Caco-2 (cell line): ENCODE measurements around the gene TMEM95. TPM values are rescaled to one million over a fixed set of nuclear protein-coding genes. Genes with fewer than 3 reads are reported as not detected.

Experiments used
- BruUV-seq: library from RNA; stranded (reverse); fragments of 400-500 nt; replicated peaks from 2 replicates; lab custom pipeline; 2021; lab: Mats Ljungman, UMichigan
- CTCF ChIA-PET: fragments of 300-600 bp; sonication (Branson Sonifier 250); formaldehyde crosslinking; loops from one replicate; lab custom pipeline; 2022; ENCODE audit warnings: antibody characterized with exemption; lab: Charles Lee
- POLR2A ChIA-PET: fragments of 300-600 bp; sonication (Branson Sonifier 250); formaldehyde crosslinking; loops from one replicate; lab custom pipeline; 2022; ENCODE audit warnings: antibody characterized with exemption; lab: Charles Lee
- DNase-seq, 2 experiments: peaks; one replicate each; pipeline versions ENCODE4 v3.0.0 to v3.0.0-alpha.2; 2020 to 2022
- H3K27me3 ChIP-seq: replicated peaks from 2 replicates; pipeline ENCODE4 v1.6.0; 2011; ENCODE audit warnings: low read length; ENCODE audit not compliant: control insufficient read depth, insufficient read depth
- H3K36me3 ChIP-seq: 2 replicates; pipeline ENCODE4 v1.5.1; 2011; ENCODE audit warnings: low read length; ENCODE audit not compliant: control insufficient read depth, insufficient read depth
- H3K4me1 ChIP-seq: fragments of 250-450 bp; sonication (Bioruptor Pico); 2 replicates; pipeline ENCODE4 v1.5.1; 2020; ENCODE audit warnings: mild to moderate bottlenecking
- H3K4me3 ChIP-seq: 2 replicates; pipeline ENCODE4 v1.5.1; 2011; ENCODE audit warnings: low read depth, mild to moderate bottlenecking, control low read depth, low read length
- H3K9me3 ChIP-seq: fragments of 250-450 bp; sonication (Bioruptor Pico); 2 replicates; pipeline ENCODE4 v1.5.1; 2020; ENCODE audit warnings: mild to moderate bottlenecking, moderate library complexity
- H3K27ac Mint-ChIP-seq: one replicate; pipeline ENCODE4 v1.8.0; 2022; ENCODE audit warnings: mixed read lengths; ENCODE audit not compliant: unreplicated experiment
- H3K27me3 Mint-ChIP-seq: one replicate; pipeline ENCODE4 v1.8.0; 2022; ENCODE audit warnings: mixed read lengths; ENCODE audit not compliant: insufficient read depth, unreplicated experiment
- H3K36me3 Mint-ChIP-seq: one replicate; pipeline ENCODE4 v1.8.0; 2022; ENCODE audit warnings: mild to moderate bottlenecking, mixed read lengths; ENCODE audit not compliant: insufficient read depth, unreplicated experiment
- H3K4me1 Mint-ChIP-seq: one replicate; pipeline ENCODE4 v1.8.0; 2022; ENCODE audit warnings: low read depth, mixed read lengths; ENCODE audit not compliant: unreplicated experiment
- H3K4me3 Mint-ChIP-seq: one replicate; pipeline ENCODE4 v1.8.0; 2022; ENCODE audit warnings: mild to moderate bottlenecking, moderate library complexity, mixed read lengths; ENCODE audit not compliant: unreplicated experiment
- H3K9me3 Mint-ChIP-seq: one replicate; pipeline ENCODE4 v1.8.0; 2022; ENCODE audit warnings: mixed read lengths; ENCODE audit not compliant: unreplicated experiment
- CTCF ChIP-seq, 2 experiments: fragments of 200-600 bp in 1 of 2; IDR thresholded peaks; 1 replicate in 1 of 2; 2 replicates in 1 of 2; pipeline versions ENCODE4 v1.5.1 to v1.8.0; 2011 to 2022; ENCODE audit warnings: antibody characterized with exemption in 1 of 2, control low read depth in 1 of 2, inconsistent platforms in 1 of 2, low read depth in 1 of 2, low read length in 1 of 2, mild to moderate bottlenecking in 1 of 2, moderate library complexity in 1 of 2; ENCODE audit not compliant: insufficient read depth in 1 of 2, severe bottlenecking in 1 of 2, unreplicated experiment in 1 of 2
- intact Hi-C: fragments of 100-400 bp; cut with micrococcal nuclease; formaldehyde crosslinking; loops from one replicate; pipeline ENCODE4 v1.10.0; 2022; ENCODE audit not compliant: unreplicated experiment
- total RNA-seq: library from RNA; stranded (reverse); gene quantifications from 2 replicates; pipeline ENCODE4 v1.2.3, GENCODE V29; 2022

TMEM95 gene
- total RNA-seq, 1 experiment from 2014 or later = not detected

- Histone ChIP-seq H3K27me3 (no peaks in the 10 kb centered on the region), H3K4me3 (no peak overlapping the region), H3K9me3 (no peaks in the 10 kb centered on the region), H3K4me1 (peaks cover 4% of the 10 kb centered on the region; the same call in 1 of the 2 replicates), H3K36me3 (peaks cover 5% of the 10 kb centered on the region)
- ChIA-PET POLR2A (interaction anchor here (0.6 kb wide), 2 partner anchors 39 to 75 kb away, joined by 5 read pairs; no protein-coding TSS in a partner anchor), CTCF (interaction anchor here (0.5 kb wide), 1 partner anchor 70 kb away, joined by 3 read pairs; the partner anchor contains the start of gene PHF23)
- TF ChIP-seq CTCF (IDR thresholded peaks at IDR 0.05; ENCODE audit: insufficient read depth in 1 of 2, low read depth in 1 of 2, low read length in 1 of 2, severe bottlenecking in 1 of 2, unreplicated experiment in 1 of 2) = no peak
- Mint-ChIP-seq H3K27ac (peak overlapping the region; percentile 78), H3K36me3 (peaks cover 73% of the 10 kb centered on the region), H3K27me3 (no peaks in the 10 kb centered on the region), H3K9me3 (no peaks in the 10 kb centered on the region), H3K4me3 (peak overlapping the region; percentile 93), H3K4me1 (peaks cover 15% of the 10 kb centered on the region)
- no peak for DNase-seq
- BruUV-seq = no TSS peak
- intact Hi-C loops = loop anchor here (5.0 kb wide), 1 partner anchor 173 kb away; the partner anchor contains the start of genes POLR2A and SLC35G6
Observed at GRCh38 chr17:7309628-7310027, 45.3 kb upstream of the TMEM95 start.

DNA sequence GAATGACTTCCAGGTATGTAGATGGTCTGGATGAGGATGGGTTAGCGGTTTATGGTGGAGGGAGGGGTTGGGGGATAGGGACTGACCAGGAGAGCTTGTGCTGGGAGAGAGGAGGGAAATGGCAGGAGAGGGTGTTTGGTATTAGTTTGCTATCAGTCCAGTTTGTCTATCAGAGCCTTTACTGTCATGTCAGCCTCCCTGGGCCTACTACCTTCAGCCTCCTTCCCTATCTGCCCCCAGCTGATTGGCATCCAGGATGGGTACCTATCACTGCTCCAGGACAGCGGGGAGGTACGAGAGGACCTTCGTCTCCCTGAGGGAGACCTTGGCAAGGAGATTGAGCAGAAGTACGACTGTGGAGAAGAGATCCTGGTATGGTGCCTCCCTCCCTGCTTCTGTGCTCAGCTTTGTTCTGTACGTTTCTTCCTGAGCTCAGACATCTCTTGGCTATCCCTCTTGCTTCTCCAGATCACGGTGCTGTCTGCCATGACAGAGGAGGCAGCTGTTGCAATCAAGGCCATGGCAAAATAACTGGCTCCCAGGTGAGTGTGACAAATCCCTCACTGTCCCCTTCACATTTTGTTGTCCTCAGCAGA is 43.7 kb upstream of the TMEM95 start:
- Mint-ChIP-seq H3K4me3 (no peak overlapping the region), H3K4me1 (peaks cover 18% of the 10 kb centered on the region), H3K27ac (peak overlapping the region; percentile 78), H3K27me3 (no peaks in the 10 kb centered on the region), H3K9me3 (no peaks in the 10 kb centered on the region), H3K36me3 (peaks cover 82% of the 10 kb centered on the region)
- no peak for DNase-seq
- H3K4me1 ChIP-seq = peaks cover 4% of the 10 kb centered on the region; the same call in 1 of the 2 replicates
- H3K27me3 ChIP-seq = no peaks in the 10 kb centered on the region
- no peaks in the 10 kb centered on the region for H3K9me3 ChIP-seq
- CTCF ChIA-PET = no interaction called here
- H3K4me3 ChIP-seq = no peak overlapping the region
- H3K36me3 ChIP-seq = peaks cover 5% of the 10 kb centered on the region
- BruUV-seq = TSS peak; percentile 40
- POLR2A ChIA-PET = no interaction called here
- intact Hi-C loops = no loop called here
- TF ChIP-seq CTCF (IDR thresholded peaks at IDR 0.05; ENCODE audit: insufficient read depth in 1 of 2, low read depth in 1 of 2, low read length in 1 of 2, severe bottlenecking in 1 of 2, unreplicated experiment in 1 of 2) = no peak

GRCh38 chr17:7312432-7313087 is 42.4 kb upstream of the TMEM95 start:
- BruUV-seq = no TSS peak
- intact Hi-C loops = no loop called here
- Mint-ChIP-seq H3K9me3 (no peaks in the 10 kb centered on the region), H3K27ac (no peak overlapping the region), H3K36me3 (peaks cover 69% of the 10 kb centered on the region), H3K4me1 (peaks cover 23% of the 10 kb centered on the region), H3K27me3 (no peaks in the 10 kb centered on the region), H3K4me3 (no peak overlapping the region)
- no peaks in the 10 kb centered on the region for H3K27me3 ChIP-seq
- H3K4me3 ChIP-seq = no peak overlapping the region
- TF ChIP-seq CTCF (IDR thresholded peaks at IDR 0.05; ENCODE audit: insufficient read depth in 1 of 2, low read depth in 1 of 2, low read length in 1 of 2, severe bottlenecking in 1 of 2, unreplicated experiment in 1 of 2) = no peak
- H3K36me3 ChIP-seq = peaks cover 5% of the 10 kb centered on the region
- CTCF ChIA-PET = no interaction called here
- no peak for DNase-seq
- no peaks in the 10 kb centered on the region for H3K9me3 ChIP-seq
- POLR2A ChIA-PET = interaction anchor here (1.1 kb wide), 1 partner anchor 17 kb away, joined by 7 read pairs; the partner anchor contains the start of gene NEURL4
- H3K4me1 ChIP-seq = peaks cover 4% of the 10 kb centered on the region; the same call in 1 of the 2 replicates
